Measurements from ENCODE around the gene UBE2E3. TPM values are rescaled to one million over a fixed set of nuclear protein-coding genes. Genes with fewer than 3 reads are reported as not detected.

The UBE2E3 gene
- total and polyA plus RNA-seq, 2 experiments from 2014 or later, result 111 to 112 TPM

- no peak for TF ChIP-seq ZNF462 (CRISPR knock-in tag; IDR thresholded peaks at IDR 0.05)
- no peak for TF ChIP-seq CTCF (conservative IDR thresholded peaks at IDR 0.05; ENCODE audit: low read depth in 2 of 2)
- TF ChIP-seq EZH2 (IDR thresholded peaks at IDR 0.05; ENCODE audit: low read depth, unreplicated experiment), result no peak
- TF ChIP-seq JUNB (IDR thresholded peaks at IDR 0.05; ENCODE audit: unreplicated experiment), result no peak
- TF ChIP-seq ZNF114 (CRISPR knock-in tag; IDR thresholded peaks at IDR 0.05), result no peak
- no peak for TF ChIP-seq ZNF331 (CRISPR knock-in tag; IDR thresholded peaks at IDR 0.05; ENCODE audit: low read depth)
- no peak for TF ChIP-seq POLR2AphosphoS5 (IDR thresholded peaks at IDR 0.05; ENCODE audit: low read depth)
- TF ChIP-seq CREB1 (CRISPR knock-in tag; IDR thresholded peaks at IDR 0.05; ENCODE audit: low read depth), result no peak
Measured at GRCh38 chr2:181025004-181025403, 44.6 kb downstream of the UBE2E3 start (continued).

- H3K9me2 ChIP-seq (ENCODE audit: insufficient read depth), result no peaks in the 10 kb centered on the region
- H3K36me3 Mint-ChIP-seq (ENCODE audit: low read depth), result peaks cover 7% of the 10 kb centered on the region; the same call in 2 of the 3 replicates
- DNase-seq (ENCODE audit: low spot score) (no peak), ATAC-seq (no peak)
- H3K36me3 ChIP-seq (ENCODE audit: insufficient read depth), result no peaks in the 10 kb centered on the region
- H4K20me1 ChIP-seq (replicated peaks; ENCODE audit: insufficient read depth), result peaks cover 3% of the 10 kb centered on the region; the same call in 1 of the 2 replicates
- H3K27ac Mint-ChIP-seq, result no peak overlapping the region
- peaks cover 2% of the 10 kb centered on the region; the same call in 1 of the 3 replicates for H3K4me1 Mint-ChIP-seq
- H3K4me3 ChIP-seq, result no peak overlapping the region
- H3K27me3 Mint-ChIP-seq (ENCODE audit: insufficient read depth, low read depth, poor library complexity), result peaks cover 5% of the 10 kb centered on the region
- H3K4me3 Mint-ChIP-seq, result no peak overlapping the region
- H3K27ac ChIP-seq (ENCODE audit: low read depth), result no peak overlapping the region
- no peak overlapping the region for H2AFZ ChIP-seq
- H3K9me3 Mint-ChIP-seq, result no peaks in the 10 kb centered on the region; the same call in 2 of the 3 replicates
- no peaks in the 10 kb centered on the region for H3K4me1 ChIP-seq (ENCODE audit: insufficient read depth)
- H3K4me2 ChIP-seq, result no peak overlapping the region
- H3F3A ChIP-seq (replicated peaks; ENCODE audit: low read depth), result no peaks in the 10 kb centered on the region
- H3K27me3 ChIP-seq (ENCODE audit: insufficient read depth), result no peaks in the 10 kb centered on the region
- peaks cover 85% of the 10 kb centered on the region for H3K79me2 ChIP-seq (replicated peaks; ENCODE audit: insufficient read depth)
- TF ChIP-seq CTCF (conservative IDR thresholded peaks at IDR 0.05; ENCODE audit: low read depth in 2 of 2) (no peak), ZNF114 (CRISPR knock-in tag; IDR thresholded peaks at IDR 0.05) (no peak), REST (IDR thresholded peaks at IDR 0.05; ENCODE audit: unreplicated experiment) (no peak), POLR2AphosphoS5 (IDR thresholded peaks at IDR 0.05; ENCODE audit: low read depth) (no peak), EZH2phosphoT487 (IDR thresholded peaks at IDR 0.05; ENCODE audit: unreplicated experiment) (no peak), ZNF331 (CRISPR knock-in tag; IDR thresholded peaks at IDR 0.05; ENCODE audit: low read depth) (no peak)
Measured at GRCh38 chr2:181036445-181036844, 56.0 kb downstream of the UBE2E3 start.

Data from GM23338 (cell line).